H1 (cell line): ENCODE data around the gene C17orf100. TPM values are rescaled to one million over a fixed set of nuclear protein-coding genes. Genes with fewer than 3 reads are reported as not detected.

ENCODE experiments used
- CTCF ChIA-PET: fragments of 300-600 bp; sonication (Branson Sonifier 250); formaldehyde crosslinking; loops from one replicate; lab custom pipeline; 2021; ENCODE audit not compliant: partially characterized antibody; lab: Charles Lee
- POLR2A ChIA-PET: fragments of 300-600 bp; sonication (Branson Sonifier 250); formaldehyde crosslinking; loops from one replicate; lab custom pipeline; 2021; ENCODE audit warnings: inconsistent platforms; ENCODE audit not compliant: partially characterized antibody; lab: Charles Lee
- DNase-seq, 2 experiments: peaks; one replicate each; pipeline versions ENCODE4 v3.0.0 to v3.0.0-alpha.2; 2010 to 2022; ENCODE audit warnings: low spot score in 2 of 2, low read depth in 1 of 2, mixed read lengths in 1 of 2
- FAIRE-seq: peaks from 2 replicates; lab custom pipeline; 2011; peaks lifted over from hg19 to GRCh38; lab: Jason Lieb, UNC
- H2AFZ ChIP-seq: 2 replicates; pipeline ENCODE4 v1.8.1; 2012; ENCODE audit warnings: low read length, inconsistent platforms
- H2AK5ac ChIP-seq: 2 replicates; pipeline ENCODE4 v1.6.1; 2013; ENCODE audit warnings: low read depth, low read length
- H2BK120ac ChIP-seq: replicated peaks from 2 replicates; pipeline ENCODE3; 2013; ENCODE audit warnings: low read depth, low read length, inconsistent platforms
- H2BK12ac ChIP-seq: 2 replicates; pipeline ENCODE4 v1.6.1; 2013; ENCODE audit warnings: low read depth, low read length
- H2BK15ac ChIP-seq: 2 replicates; pipeline ENCODE4 v1.6.1; 2013; ENCODE audit warnings: low read length
- H2BK20ac ChIP-seq: 2 replicates; pipeline ENCODE4 v1.6.1; 2013; ENCODE audit warnings: low read length
- H2BK5ac ChIP-seq: 2 replicates; pipeline ENCODE4 v1.6.1; 2013; ENCODE audit warnings: low read depth, low read length
- H3K14ac ChIP-seq: 2 replicates; pipeline ENCODE4 v1.6.1; 2013; ENCODE audit warnings: inconsistent platforms; ENCODE audit not compliant: insufficient read length
- H3K18ac ChIP-seq: 2 replicates; pipeline ENCODE4 v1.6.1; 2013; ENCODE audit warnings: low read length; ENCODE audit errors: extremely low read depth
- H3K23ac ChIP-seq: 2 replicates; pipeline ENCODE4 v1.6.1; 2013; ENCODE audit warnings: inconsistent platforms; ENCODE audit not compliant: insufficient read length
- H3K23me2 ChIP-seq: 2 replicates; pipeline ENCODE4 v1.6.1; 2013; ENCODE audit warnings: low read depth, low read length
- H3K27ac ChIP-seq: 2 replicates; pipeline ENCODE4 v1.6.1; 2011; ENCODE audit warnings: low read depth, low read length, inconsistent platforms
- H3K27me3 ChIP-seq, 4 experiments: replicated peaks in 1 of 4; 1 replicate in 1 of 4; 2 replicates in 3 of 4; pipeline versions ENCODE4 v1.6.1 to v1.8.1; 2011 to 2013; ENCODE audit warnings: low read length in 3 of 4, mild to moderate bottlenecking in 3 of 4, inconsistent platforms in 2 of 4, mixed read lengths in 2 of 4, moderate library complexity in 1 of 4; ENCODE audit not compliant: control insufficient read depth in 3 of 4, insufficient read depth in 3 of 4; ENCODE audit errors: extremely low read depth in 1 of 4
- H3K36me3 ChIP-seq, 4 experiments: 2 replicates each; pipeline versions ENCODE4 v1.6.1 to v1.8.1; 2011 to 2013; ENCODE audit warnings: mild to moderate bottlenecking in 4 of 4, low read length in 3 of 4, moderate library complexity in 2 of 4, control low read depth in 1 of 4, inconsistent platforms in 1 of 4; ENCODE audit not compliant: insufficient read depth in 4 of 4, control insufficient read depth in 2 of 4
- H3K4ac ChIP-seq: replicated peaks from 2 replicates; pipeline ENCODE3; 2013; ENCODE audit warnings: low read length, low read depth, mixed read lengths, inconsistent platforms; ENCODE audit not compliant: insufficient read length
- H3K4me1 ChIP-seq, 4 experiments: replicated peaks in 1 of 4; 1 replicate in 1 of 4; 2 replicates in 3 of 4; pipeline versions ENCODE4 v1.6.1 to v1.8.1; 2011 to 2013; ENCODE audit warnings: low read length in 3 of 4, inconsistent platforms in 2 of 4, mixed read lengths in 1 of 4; ENCODE audit not compliant: insufficient read depth in 4 of 4, control insufficient read depth in 3 of 4
- H3K4me2 ChIP-seq, 2 experiments: 2 replicates each; pipeline versions ENCODE4 v1.6.1 to v1.8.1; 2011 to 2013; ENCODE audit warnings: low read depth in 2 of 2, low read length in 2 of 2, control low read depth in 1 of 2, inconsistent platforms in 1 of 2, mild to moderate bottlenecking in 1 of 2; ENCODE audit not compliant: insufficient read depth in 1 of 2
- H3K4me3 ChIP-seq, 4 experiments: fragments of 200-600, 300-600 bp in 1 of 4; sonication (generic), shearing (Covaris generic), sonication (Bioruptor Twin) in 1 of 4; 2 replicates each; pipeline versions ENCODE4 v1.5.1 to v1.8.1; 2011 to 2016; ENCODE audit warnings: low read length in 4 of 4, low read depth in 3 of 4, control low read depth in 2 of 4, inconsistent platforms in 2 of 4, mild to moderate bottlenecking in 2 of 4, mixed read lengths in 1 of 4, moderate library complexity in 1 of 4; ENCODE audit not compliant: insufficient read depth in 2 of 4; ENCODE audit errors: extremely low read depth in 1 of 4
- H3K56ac ChIP-seq: replicated peaks from 2 replicates; pipeline ENCODE3; 2013; ENCODE audit warnings: low read depth, mild to moderate bottlenecking, mixed read lengths, low read length, inconsistent platforms; ENCODE audit not compliant: insufficient read length
- H3K79me1 ChIP-seq: 2 replicates; pipeline ENCODE4 v1.6.1; 2013; ENCODE audit warnings: low read depth, low read length, control low read depth
- H3K79me2 ChIP-seq, 2 experiments: 2 replicates each; pipeline versions ENCODE4 v1.6.1 to v1.8.1; 2012 to 2013; ENCODE audit warnings: low read length in 2 of 2, mild to moderate bottlenecking in 2 of 2, inconsistent platforms in 1 of 2; ENCODE audit not compliant: insufficient read depth in 2 of 2, control insufficient read depth in 1 of 2
- H3K9ac ChIP-seq, 4 experiments: replicated peaks in 1 of 4; 1 replicate in 1 of 4; 2 replicates in 3 of 4; pipeline versions ENCODE4 v1.6.1 to v1.8.1; 2011 to 2013; ENCODE audit warnings: low read depth in 3 of 4, low read length in 3 of 4, control low read depth in 2 of 4, mild to moderate bottlenecking in 2 of 4, moderate library complexity in 2 of 4, inconsistent platforms in 1 of 4; ENCODE audit errors: extremely low read depth in 1 of 4
- H3K9me3 ChIP-seq, 2 experiments: 2 replicates each; pipeline versions ENCODE4 v1.6.1 to v1.8.1; 2012 to 2013; ENCODE audit warnings: mild to moderate bottlenecking in 2 of 2, moderate library complexity in 2 of 2, control low read depth in 1 of 2, inconsistent platforms in 1 of 2, low read depth in 1 of 2, low read length in 1 of 2, mixed read lengths in 1 of 2; ENCODE audit not compliant: insufficient read depth in 2 of 2
- H4K20me1 ChIP-seq, 2 experiments: replicated peaks in 1 of 2; 2 replicates each; pipeline versions ENCODE3 to v1.8.1; 2011 to 2013; ENCODE audit warnings: inconsistent platforms in 2 of 2, low read length in 2 of 2, mild to moderate bottlenecking in 1 of 2; ENCODE audit not compliant: insufficient read depth in 2 of 2, control insufficient read depth in 1 of 2
- H4K5ac ChIP-seq: 2 replicates; pipeline ENCODE4 v1.6.1; 2013; ENCODE audit warnings: low read length, low read depth, mixed read lengths, inconsistent platforms; ENCODE audit not compliant: insufficient read length
- H4K8ac ChIP-seq: 2 replicates; pipeline ENCODE4 v1.8.0; 2013; ENCODE audit warnings: mild to moderate bottlenecking, moderate library complexity, low read length, inconsistent platforms; ENCODE audit not compliant: insufficient read depth; ENCODE audit errors: extremely low read depth
- H4K91ac ChIP-seq: replicated peaks from 2 replicates; pipeline ENCODE3; 2013; ENCODE audit warnings: low read length, mixed read lengths, inconsistent platforms; ENCODE audit not compliant: insufficient read length
- ASH2L ChIP-seq: fragments of 200-600, 300-600 bp; sonication (generic); IDR thresholded peaks from one replicate; pipeline ENCODE4 v1.7.1; 2017; ENCODE audit warnings: low read length
- ATF2 ChIP-seq: IDR thresholded peaks from 2 replicates; pipeline ENCODE4 v1.6.1; 2012; ENCODE audit warnings: low read length, inconsistent platforms
- CREB1 ChIP-seq: IDR thresholded peaks from 2 replicates; pipeline ENCODE4 v1.6.1; 2012; ENCODE audit warnings: inconsistent platforms
- CTBP2 ChIP-seq: IDR thresholded peaks from 2 replicates; pipeline ENCODE4 v1.7.0; 2011; ENCODE audit warnings: borderline replicate concordance, mild to moderate bottlenecking, moderate library complexity, mixed read lengths, low read length; ENCODE audit not compliant: insufficient read depth, insufficient read length
- CTCF ChIP-seq, 3 experiments: IDR thresholded peaks; 1 replicate in 2 of 3; 2 replicates in 1 of 3; pipeline versions ENCODE4 v1.5.1 to v1.6.1; 2011; ENCODE audit warnings: low read length in 3 of 3, mild to moderate bottlenecking in 3 of 3, inconsistent platforms in 2 of 3, low read depth in 1 of 3, moderate library complexity in 1 of 3; ENCODE audit not compliant: insufficient read depth in 1 of 3; ENCODE audit errors: control extremely low read depth in 1 of 3
- GABPA ChIP-seq: IDR thresholded peaks from 2 replicates; pipeline ENCODE4 v1.6.1; 2011; ENCODE audit warnings: mild to moderate bottlenecking, low read length, moderate library complexity, borderline replicate concordance; ENCODE audit not compliant: insufficient read depth
- KDM1A ChIP-seq: fragments of 200-600, 300-600 bp; sonication (generic); IDR thresholded peaks from 2 replicates; pipeline ENCODE4 v1.7.1; 2016; ENCODE audit warnings: mild to moderate bottlenecking, low read length, borderline replicate concordance
- SP1 ChIP-seq: IDR thresholded peaks from 2 replicates; pipeline ENCODE4 v1.6.1; 2011; ENCODE audit warnings: low read depth, low read length
- SP4 ChIP-seq: IDR thresholded peaks from 2 replicates; pipeline ENCODE4 v1.6.1; 2012; ENCODE audit warnings: low read length, inconsistent platforms
- TCF12 ChIP-seq: IDR thresholded peaks from 2 replicates; pipeline ENCODE4 v1.6.1; 2011; ENCODE audit warnings: low read depth, mild to moderate bottlenecking, low read length
- WGBS, 2 experiments: shearing (Covaris generic) in 1 of 2; methylation state at CpG; one replicate each; pipeline versions ENCODE4 v1.1.6 to v1.1.7; 2013 to 2015; ENCODE audit warnings: low lambda C conversion rate in 2 of 2, mixed read lengths in 2 of 2, inconsistent platforms in 1 of 2, low coverage in 1 of 2, missing lambda C conversion rate in 1 of 2; ENCODE audit not compliant: insufficient replicate concordance in 2 of 2, insufficient coverage in 1 of 2, insufficient read length in 1 of 2; ENCODE audit errors: extremely low coverage in 1 of 2, missing lambda C conversion rate in 1 of 2; 5-methylcytosine and 5-hydroxymethylcytosine counted together
- polyA plus RNA-seq, 7 experiments: library from polyadenylated mRNA; depleted of rRNA in 3 of 7; stranded (reverse) in 5 of 7; unstranded in 2 of 7; fragments of >200 nt in 5 of 7; fragments of 200-250 nt in 2 of 7; gene quantifications; 1 replicate in 5 of 7; 2 replicates in 1 of 7; 4 replicates in 1 of 7; pipeline versions ENCODE4 v1.2.1 to v1.2.3, GENCODE V29; 2011 to 2013; ENCODE audit warnings: missing spikeins in 2 of 7, mixed read lengths in 2 of 7
- total RNA-seq: library from RNA; stranded (reverse); fragmentation: NEBNext Ultra II Directional; extraction: Animal tissue kit (Norgen Biotek cat#: 25700); gene quantifications from 2 replicates; pipeline ENCODE4 v1.2.1, GENCODE V29; 2021

The C17orf100 gene
- total and polyA plus RNA-seq, 2 of the 8 experiments (the other 6 are each of a cell fraction or from before 2014, with no cell fraction given), result 2.1 to 2.8 TPM

GRCh38 chr17:6626616-6627015, 24.9 kb upstream of the C17orf100 start:
- FAIRE-seq, result no peak
- Histone ChIP-seq H3K36me3 (peaks cover 9 to 30% (median 24%) of the 10 kb centered on the region in 4 experiments), H2BK12ac (no peak overlapping the region), H3K14ac (no peak overlapping the region), H3K23me2 (no peaks in the 10 kb centered on the region), H3K4me1 (no peaks in the 10 kb centered on the region), H3K4me2 (no peak overlapping the region), H3K23ac (no peak overlapping the region), H4K8ac (no peak overlapping the region), H3K79me2 (0 out of 4 replicates have a peak, but pooled peaks cover 0 to 4% of the 10 kb centered on the region in 2 experiments), H3K9me3 (no peaks in the 10 kb centered on the region), H4K91ac (no peak overlapping the region), H3K27me3 (no peaks in the 10 kb centered on the region), H3K4me3 (no peak overlapping the region), H2AFZ (no peak overlapping the region), H3K4ac (no peak overlapping the region), H2BK15ac (no peak overlapping the region), H3K27ac (no peak overlapping the region), H3K9ac (no peak overlapping the region), H3K79me1 (no peaks in the 10 kb centered on the region), H2BK120ac (no peak overlapping the region), H4K5ac (no peak overlapping the region), H3K18ac (no peak overlapping the region), H2AK5ac (no peak overlapping the region), H2BK20ac (no peak overlapping the region), H4K20me1 (peaks cover 1 to 4% of the 10 kb centered on the region in 2 experiments), H3K56ac (no peak overlapping the region), H2BK5ac (no peak overlapping the region)
- DNase-seq, result no peak
- 94% methylated on average over 6 of the region's 6 CpGs; no CpG with 5 or more reads in 1 of the 2 experiments for WGBS, 2 experiments
- POLR2A ChIA-PET, result no interaction called here
- CTCF ChIA-PET, result interaction anchor here (0.8 kb wide), 1 partner anchor 15 kb away, joined by 3 read pairs; the partner anchor contains the start of gene TXNDC17
- TF ChIP-seq ATF2 (no peak), SP1 (no peak), KDM1A (no peak), SP4 (no peak), CTBP2 (no peak), TCF12 (no peak), GABPA (no peak), ASH2L (no peak), CTCF (IDR thresholded peaks at IDR 0.05; ENCODE audit: control extremely low read depth in 1 of 3, insufficient read depth in 1 of 3, low read depth in 1 of 3, low read length in 3 of 3) (no peak), CREB1 (no peak)
